Activated T-helper 1 cell treated with anti-CD3 and anti-CD28 coated beads, Interleukin-2, amount 50 U/mL, for 16 hours (primary cell): ENCODE data around the gene UBE2QL1.

Experiments
- DNase-seq, 2 donors: peaks; one replicate each; pipeline ENCODE4 v3.0.0-alpha.2; 2020; ENCODE audit warnings: low read depth in 1 of 2, low spot score in 1 of 2

The UBE2QL1 gene

DNA sequence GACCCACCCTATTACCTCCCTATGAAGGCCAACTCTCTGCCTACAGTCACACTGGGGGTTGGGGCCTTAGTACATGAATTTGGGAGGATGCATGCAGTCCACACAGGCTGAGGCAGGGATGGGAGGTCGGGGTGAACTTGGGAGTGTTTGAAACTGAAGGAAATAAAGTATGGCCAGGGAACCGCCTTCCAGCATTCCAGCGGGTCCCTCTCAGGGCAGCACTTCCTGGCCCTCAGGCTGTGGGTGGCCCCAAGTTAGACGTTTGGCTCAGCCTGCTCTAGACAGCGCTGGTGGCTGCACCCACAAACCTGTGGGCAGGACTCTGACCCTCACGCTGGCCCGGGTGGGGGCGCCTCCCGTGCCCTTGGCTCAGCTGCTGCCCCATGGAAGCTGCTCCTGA is 74.3 kb downstream of the UBE2QL1 start:
- DNase-seq, result no peak

DNA sequence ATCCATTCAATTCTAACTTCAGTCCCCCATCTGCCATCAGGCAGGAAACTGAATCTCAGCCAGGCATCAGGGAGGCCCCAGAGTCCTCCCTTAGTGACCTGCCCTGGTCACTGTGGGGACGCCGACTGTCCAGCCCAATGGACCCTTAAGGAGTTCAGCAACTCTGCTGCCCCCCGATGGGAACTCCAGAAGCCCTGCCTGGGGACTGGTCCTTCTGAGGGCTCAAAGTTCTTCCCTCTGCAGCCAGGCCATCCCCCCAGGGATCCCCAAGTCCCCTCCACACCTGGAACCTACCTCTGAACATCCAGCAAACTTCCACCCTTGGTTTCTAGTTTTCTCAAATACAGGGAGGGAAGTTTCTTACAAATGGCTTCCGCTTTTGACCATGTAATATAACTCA is 76.8 kb downstream of the UBE2QL1 start:
- DNase-seq, result no peak

DNA sequence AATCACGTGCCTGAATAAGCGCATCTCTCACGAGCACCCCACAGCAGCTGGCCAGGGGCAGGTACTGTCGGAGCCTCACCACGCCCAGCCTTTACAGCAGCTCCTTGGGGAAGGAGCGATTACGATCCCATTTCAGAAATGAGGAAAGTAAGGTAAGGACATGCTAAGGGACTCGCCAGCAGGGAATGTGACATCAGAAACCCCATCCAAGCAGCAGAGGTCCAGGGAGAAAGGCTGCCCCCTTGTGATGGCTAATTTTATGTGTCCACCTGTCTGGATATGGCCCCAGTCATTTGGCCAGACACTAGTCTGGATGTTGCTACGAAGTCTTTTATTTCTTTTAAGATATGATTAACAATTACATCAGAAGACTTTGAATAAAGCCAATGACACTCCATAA is 77.3 kb downstream of the UBE2QL1 start:
- DNase-seq, result no peak

DNA sequence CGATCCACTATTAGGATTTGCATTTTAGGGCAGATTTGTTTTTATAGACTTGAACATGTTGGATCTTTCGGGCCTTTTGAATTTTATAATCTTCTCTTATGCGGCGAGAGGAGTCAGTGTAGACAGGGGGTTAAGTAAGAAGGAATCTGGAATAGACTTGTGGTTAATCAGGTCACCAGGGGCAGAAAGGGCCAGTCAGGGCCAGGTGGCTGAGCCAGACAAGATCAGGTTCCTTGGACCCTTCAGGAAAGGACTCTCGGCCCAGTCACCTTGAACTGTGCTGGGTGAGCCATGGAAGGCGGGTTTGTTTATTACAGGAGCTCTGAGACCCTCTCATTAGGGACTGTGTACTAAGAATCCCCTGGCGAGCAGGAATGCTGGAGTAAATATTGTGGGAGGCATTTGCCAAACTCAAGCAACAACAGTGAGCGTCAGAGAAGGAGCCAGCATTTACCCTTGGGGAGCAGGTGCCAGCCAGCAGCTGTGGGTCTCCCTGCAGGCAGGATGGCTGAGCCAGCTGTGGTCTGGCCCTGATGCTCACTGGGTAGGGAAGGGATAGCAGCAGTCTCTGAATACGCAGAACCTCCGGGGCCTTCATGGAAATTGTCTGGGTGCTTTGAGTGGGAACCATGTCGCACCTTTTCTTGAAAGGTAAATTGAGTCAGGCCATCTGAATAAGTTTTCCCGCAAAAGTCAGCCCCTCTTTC is 79.2 kb downstream of the UBE2QL1 start:
- DNase-seq, result no peak

DNA sequence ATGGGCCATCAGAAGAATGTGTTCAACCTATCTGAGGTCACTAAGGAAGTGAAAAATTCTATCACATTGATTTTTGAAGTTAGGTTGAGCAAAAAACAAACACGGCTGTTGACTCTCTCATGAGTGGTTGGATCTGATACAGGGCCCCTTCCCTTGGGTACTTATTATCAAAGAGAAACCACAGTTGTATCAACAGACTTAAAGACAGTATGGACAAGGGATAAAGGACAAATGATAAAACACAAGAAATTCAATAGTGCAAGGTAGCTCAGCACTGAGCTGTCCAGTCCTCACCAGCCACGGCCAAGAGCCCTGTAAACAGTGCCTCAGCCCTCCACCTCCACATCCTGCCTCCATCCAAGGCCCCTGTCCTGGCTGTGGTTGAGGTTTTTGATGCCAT is 86.9 kb downstream of the UBE2QL1 start:
- DNase-seq, result no peak

DNA sequence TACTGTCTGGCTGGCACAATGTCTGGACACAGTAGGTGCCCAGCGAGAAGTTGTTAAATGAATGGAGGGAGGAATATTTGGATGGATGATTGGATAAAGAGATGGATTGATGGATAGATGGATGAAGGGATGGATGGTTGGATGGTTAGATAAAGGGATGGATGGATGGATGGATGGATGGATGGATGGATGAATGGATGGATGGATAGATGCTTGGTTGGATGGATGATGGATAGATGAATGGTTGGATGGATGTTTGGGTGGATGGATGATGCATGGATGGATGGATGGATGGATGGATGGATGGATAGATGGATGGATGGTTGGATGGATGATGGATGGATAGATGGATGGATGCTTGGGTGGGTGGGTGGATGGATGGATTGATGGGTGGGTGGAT is 90.4 kb downstream of the UBE2QL1 start:
- DNase-seq, result no peak

DNA sequence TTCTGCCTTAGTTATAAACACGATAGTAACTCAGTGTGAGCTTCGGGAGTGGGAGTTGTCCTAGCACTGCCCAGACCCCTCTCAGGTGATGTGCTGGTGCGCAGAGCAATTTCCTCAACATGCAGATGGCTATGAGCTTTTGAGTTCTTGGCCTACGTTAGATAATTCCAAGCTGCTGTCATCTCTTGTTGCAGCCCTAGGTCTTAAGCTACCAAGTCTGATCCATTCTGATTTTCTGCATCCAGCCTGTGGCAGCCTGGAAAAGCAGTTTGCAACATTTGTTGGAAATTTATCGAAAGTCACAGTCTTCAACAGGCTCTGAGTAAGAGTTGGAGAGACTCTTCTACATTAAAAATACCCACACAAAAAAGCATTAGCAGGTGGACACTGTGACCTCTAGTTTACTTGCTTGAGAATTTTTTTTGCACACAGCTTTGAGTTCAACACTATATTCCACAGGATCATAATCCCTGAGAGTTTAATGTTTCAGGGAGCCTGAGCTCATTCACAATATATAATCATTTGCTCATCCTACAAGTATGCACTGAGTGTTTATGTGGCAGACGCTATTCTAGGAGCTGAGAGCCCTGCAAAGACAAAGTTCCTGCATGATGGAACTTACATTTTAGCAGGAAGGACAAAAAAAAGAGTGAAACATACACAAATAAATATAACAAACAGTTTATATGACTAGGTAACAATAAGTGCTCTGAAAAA is 91.6 kb downstream of the UBE2QL1 start:
- DNase-seq, result no peak

DNA sequence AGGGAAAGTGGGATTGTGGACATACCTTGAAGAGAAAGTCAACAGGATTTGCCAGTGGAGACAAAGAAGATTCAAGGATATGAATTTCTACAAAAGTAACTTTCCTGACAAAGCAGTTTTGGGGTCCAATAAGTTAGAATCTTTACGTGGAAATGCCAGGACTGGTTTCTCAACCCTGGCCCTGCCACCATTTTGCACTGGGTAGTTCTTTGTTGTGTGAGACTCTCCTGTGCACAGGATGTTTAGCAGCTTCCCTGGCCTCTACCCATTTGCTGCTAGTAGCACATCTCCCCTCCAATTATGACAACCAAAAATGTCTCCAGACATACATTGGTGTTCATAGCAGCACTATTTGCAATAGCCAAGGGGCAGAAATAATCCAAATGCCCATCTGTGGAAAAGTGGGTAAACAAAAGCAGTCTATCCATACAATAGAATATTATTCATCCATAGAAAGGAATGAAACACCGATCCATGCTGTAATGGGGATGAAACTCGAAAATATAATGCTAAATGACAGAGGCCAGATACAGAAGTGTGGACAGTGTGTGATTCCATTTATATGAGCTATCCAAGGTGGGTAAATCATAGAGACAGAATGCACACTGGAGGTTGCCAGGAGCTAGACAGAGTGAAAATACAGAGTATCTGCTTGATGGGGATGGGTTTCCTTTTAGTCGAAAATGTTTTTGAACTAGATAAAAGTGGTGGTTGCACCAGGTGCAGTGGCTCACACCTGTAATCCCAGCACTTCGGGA is 92.8 kb downstream of the UBE2QL1 start:
- DNase-seq, result no peak

DNA sequence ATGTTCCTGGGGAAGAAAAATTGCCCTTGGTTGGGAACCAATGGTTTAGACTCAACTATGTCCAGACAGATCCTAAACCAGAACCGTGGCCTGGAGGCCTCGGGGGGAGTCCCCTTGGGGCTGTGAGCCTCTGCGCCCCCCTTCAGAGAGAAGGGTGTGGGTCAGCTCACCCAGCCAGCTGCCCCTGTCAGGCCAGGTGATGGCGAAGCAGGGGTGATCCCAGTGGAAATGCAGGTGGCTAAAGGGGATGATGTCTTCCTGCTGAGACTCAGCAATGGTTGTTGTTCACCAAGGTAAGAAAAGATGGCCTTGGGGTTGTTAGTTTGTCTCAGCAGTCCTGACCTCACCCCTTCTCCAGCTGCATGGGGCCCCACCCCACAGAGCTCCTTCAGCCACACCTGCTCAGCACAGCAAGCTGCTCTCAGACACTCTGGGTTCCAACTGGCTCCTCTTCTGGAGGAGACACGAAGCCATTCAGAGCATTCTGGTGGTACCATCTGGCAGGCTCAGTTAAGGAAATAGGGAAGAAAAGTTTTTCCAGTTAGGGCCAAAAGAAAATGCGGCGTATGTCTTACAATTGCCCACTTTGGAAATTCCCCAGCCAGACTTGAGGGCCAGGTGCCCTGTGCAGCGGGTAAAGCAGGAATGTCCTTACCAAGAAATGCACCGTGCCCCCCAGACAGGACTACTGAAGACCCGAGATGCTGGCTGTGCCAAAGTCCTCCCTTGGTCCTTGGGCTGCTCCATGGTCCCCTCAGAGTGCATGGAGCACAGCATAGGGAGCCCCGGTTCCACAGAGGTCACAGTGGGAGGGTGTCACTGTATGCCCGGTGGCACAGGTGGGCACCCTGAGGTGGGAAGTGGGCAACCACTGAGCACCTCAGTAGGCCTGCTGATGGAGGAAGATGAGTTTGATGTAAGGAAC is 94.0 kb downstream of the UBE2QL1 start:
- no peak for DNase-seq

DNA sequence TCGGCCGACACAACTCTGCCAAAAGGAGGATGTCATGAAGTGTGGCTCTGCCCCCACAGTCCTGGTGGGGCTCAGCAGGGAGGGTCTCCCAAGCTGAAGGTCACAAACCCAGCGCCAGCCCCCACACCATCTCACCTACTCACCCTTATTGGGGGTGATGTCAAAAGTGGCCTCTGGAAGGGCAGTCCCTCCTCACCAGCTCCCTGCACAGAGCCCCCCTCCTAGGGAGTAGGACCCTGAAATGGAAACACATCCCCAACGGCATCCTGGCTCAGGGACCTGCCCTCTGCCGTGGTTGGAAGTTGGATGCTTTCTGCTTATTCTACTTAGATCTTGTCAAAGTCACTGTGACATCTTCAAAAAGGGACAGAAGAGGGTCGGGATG is 94.7 kb downstream of the UBE2QL1 start:
- DNase-seq, result no peak

DNA sequence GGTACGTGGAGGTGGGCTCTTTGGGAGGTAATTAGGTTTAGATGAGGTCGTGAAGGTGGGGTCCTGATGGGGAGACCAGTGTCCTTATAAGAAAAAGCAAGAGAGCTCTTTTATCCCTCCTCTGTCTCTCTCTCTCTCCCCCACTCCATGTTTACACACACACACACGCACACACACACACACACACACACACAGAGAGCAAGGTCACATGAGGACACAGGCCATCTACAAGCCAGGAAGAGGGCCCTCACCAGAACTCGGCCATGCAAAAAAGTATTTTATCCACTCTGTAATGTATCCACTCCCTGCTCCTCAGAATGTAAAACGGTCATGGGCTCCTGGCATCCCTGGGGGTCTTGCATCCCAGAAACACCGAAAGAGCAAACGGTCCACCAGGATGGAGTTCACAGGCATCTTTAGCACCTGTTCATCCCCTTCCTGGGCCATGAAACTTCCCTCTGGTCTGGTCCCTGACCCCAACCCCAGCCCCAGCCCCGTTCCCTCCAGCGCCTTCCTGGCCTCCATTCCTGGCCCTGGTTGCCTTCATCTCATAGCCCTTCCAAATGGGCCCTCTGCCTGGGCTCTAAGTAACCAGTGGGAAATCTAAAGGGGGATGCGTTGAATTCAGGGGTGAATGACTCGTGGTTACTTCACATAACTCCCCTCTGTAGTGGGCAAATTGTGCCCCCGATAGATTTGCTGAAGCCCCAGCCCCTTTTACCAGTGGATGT is 95.3 kb downstream of the UBE2QL1 start:
- DNase-seq, result no peak
